Neural cell (in vitro differentiated cells): ENCODE data around the gene SKIDA1.

Experiments used
- CTCF ChIP-seq: fragments of 450-650 bp; IDR thresholded peaks from 2 replicates; pipeline ENCODE4 v1.5.1; 2014; ENCODE audit warnings: antibody characterized with exemption, mild to moderate bottlenecking, moderate library complexity; ENCODE audit not compliant: poor library complexity, severe bottlenecking
- EP300 ChIP-seq: fragments of 450-650 bp; conservative IDR thresholded peaks from 2 replicates; pipeline ENCODE4 v1.6.1; 2014; ENCODE audit warnings: antibody characterized with exemption, mild to moderate bottlenecking, moderate library complexity; ENCODE audit not compliant: poor library complexity, severe bottlenecking
- EZH2 ChIP-seq: fragments of 200-600, 300-800 bp; shearing (Covaris generic), sonication (generic); IDR thresholded peaks from 2 replicates; pipeline ENCODE4 v1.6.1; 2014; ENCODE audit warnings: antibody characterized with exemption, low read length, borderline replicate concordance, mild to moderate bottlenecking; ENCODE audit not compliant: insufficient read depth, poor library complexity, severe bottlenecking
- MXI1 ChIP-seq: fragments of 450-650 bp; conservative IDR thresholded peaks from 2 replicates; pipeline ENCODE4 v1.6.1; 2014; ENCODE audit warnings: antibody characterized with exemption, mild to moderate bottlenecking; ENCODE audit not compliant: poor library complexity, severe bottlenecking
- POLR2AphosphoS5 ChIP-seq: IDR thresholded peaks from 2 replicates; pipeline ENCODE4 v1.6.1; 2012
- RAD21 ChIP-seq: fragments of 450-650 bp; conservative IDR thresholded peaks from 2 replicates; pipeline ENCODE4 v1.6.1; 2014; ENCODE audit warnings: antibody characterized with exemption, mild to moderate bottlenecking, moderate library complexity
- TAF1 ChIP-seq: IDR thresholded peaks from 2 replicates; pipeline ENCODE4 v1.6.1; 2012; ENCODE audit warnings: low read depth

DNA sequence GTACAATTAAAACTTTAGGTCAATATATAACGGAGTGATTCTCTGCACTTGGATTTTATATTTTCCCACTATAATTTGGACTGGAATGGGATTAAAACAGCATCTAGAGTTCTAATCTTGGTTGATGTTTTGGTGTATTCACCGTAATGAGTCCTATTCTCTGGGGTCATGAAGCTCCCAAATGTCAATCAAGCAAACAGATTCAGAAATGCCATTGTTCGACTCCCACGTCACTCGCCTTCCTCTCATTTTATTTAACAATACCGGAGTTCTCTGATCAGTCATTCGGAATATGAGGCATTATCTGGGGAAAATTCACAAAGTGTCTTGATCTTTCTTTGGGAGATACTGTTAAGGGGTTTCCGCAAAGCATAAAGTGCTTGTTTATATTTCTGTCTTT, 26.5 kb downstream of the SKIDA1 start:
- TF ChIP-seq CTCF = no peak
- TF ChIP-seq EZH2 = no peak
- no peak for TF ChIP-seq POLR2AphosphoS5
- no peak for TF ChIP-seq MXI1
- TF ChIP-seq EP300 = no peak
- no peak for TF ChIP-seq RAD21
- no peak for TF ChIP-seq TAF1
